Mesenchymal stem cell (in vitro differentiated cells and primary cell): ENCODE measurements around the gene IGFBP5.

Experiments used
- DNase-seq: peaks from one replicate; pipeline ENCODE4 v3.0.0-alpha.2; 2013
- H2AFZ ChIP-seq: one replicate; pipeline ENCODE4 v1.6.1; 2013; ENCODE audit warnings: low read depth, mild to moderate bottlenecking, control low read depth, inconsistent platforms, low read length, moderate library complexity
- H2AK5ac ChIP-seq: 2 replicates; pipeline ENCODE4 v1.6.1; 2013; ENCODE audit warnings: low read length, moderate library complexity, mild to moderate bottlenecking, inconsistent platforms; ENCODE audit not compliant: severe bottlenecking
- H2BK120ac ChIP-seq: one replicate; pipeline ENCODE4 v1.6.1; 2013; ENCODE audit warnings: low read depth, mild to moderate bottlenecking, inconsistent platforms, low read length, moderate library complexity
- H2BK12ac ChIP-seq, 2 experiments: one replicate each; pipeline ENCODE4 v1.6.1; 2013; ENCODE audit warnings: inconsistent platforms in 2 of 2, low read length in 2 of 2, mild to moderate bottlenecking in 2 of 2, moderate library complexity in 2 of 2, control low read depth in 1 of 2
- H2BK15ac ChIP-seq: one replicate; pipeline ENCODE4 v1.6.1; 2013; ENCODE audit warnings: mild to moderate bottlenecking, low read depth, inconsistent platforms; ENCODE audit not compliant: poor library complexity, severe bottlenecking
- H2BK5ac ChIP-seq: 2 replicates; pipeline ENCODE4 v1.6.1; 2013; ENCODE audit warnings: low read depth, mild to moderate bottlenecking, low read length, control low read depth, inconsistent platforms; ENCODE audit not compliant: poor library complexity, severe bottlenecking
- H3K14ac ChIP-seq, 2 experiments: one replicate each; pipeline ENCODE4 v1.6.1; 2013; ENCODE audit warnings: inconsistent platforms in 2 of 2, low read length in 2 of 2, control low read depth in 1 of 2, mild to moderate bottlenecking in 1 of 2, moderate library complexity in 1 of 2
- H3K18ac ChIP-seq, 2 experiments: one replicate each; pipeline ENCODE4 v1.6.1; 2013; ENCODE audit warnings: inconsistent platforms in 2 of 2, low read length in 2 of 2, control low read depth in 1 of 2, low read depth in 1 of 2, mild to moderate bottlenecking in 1 of 2
- H3K23ac ChIP-seq, 2 experiments: one replicate each; pipeline ENCODE4 v1.6.1; 2013; ENCODE audit warnings: inconsistent platforms in 2 of 2, low read length in 2 of 2, mild to moderate bottlenecking in 2 of 2, moderate library complexity in 2 of 2, control low read depth in 1 of 2
- H3K27ac ChIP-seq: 2 replicates; pipeline ENCODE4 v1.5.1; 2013; ENCODE audit warnings: mild to moderate bottlenecking, moderate library complexity, low read length, control low read depth, inconsistent platforms; ENCODE audit not compliant: poor library complexity, severe bottlenecking
- H3K27me3 ChIP-seq, 2 experiments: 2 replicates each; pipeline versions ENCODE4 v1.6.1 to v1.7.0; 2013; ENCODE audit warnings: low read length in 2 of 2, mild to moderate bottlenecking in 2 of 2, moderate library complexity in 2 of 2, control low read depth in 1 of 2, inconsistent platforms in 1 of 2; ENCODE audit not compliant: control insufficient read depth in 1 of 2, insufficient read depth in 1 of 2
- H3K36me3 ChIP-seq, 2 experiments: 2 replicates each; pipeline versions ENCODE4 v1.6.1 to v1.7.0; 2013; ENCODE audit warnings: low read length in 2 of 2, control low read depth in 1 of 2, inconsistent platforms in 1 of 2, low read depth in 1 of 2, mild to moderate bottlenecking in 1 of 2; ENCODE audit not compliant: insufficient read depth in 2 of 2, control insufficient read depth in 1 of 2
- H3K4ac ChIP-seq, 2 experiments: one replicate each; pipeline ENCODE4 v1.6.1; 2013; ENCODE audit warnings: inconsistent platforms in 2 of 2, low read length in 2 of 2, mild to moderate bottlenecking in 2 of 2, moderate library complexity in 2 of 2, control low read depth in 1 of 2, low read depth in 1 of 2
- H3K4me1 ChIP-seq: 2 replicates; pipeline ENCODE4 v1.6.1; 2013; ENCODE audit warnings: low read depth, low read length, control low read depth; ENCODE audit not compliant: control insufficient read depth, insufficient read depth
- H3K4me2 ChIP-seq: 2 replicates; pipeline ENCODE4 v1.6.1; 2013; ENCODE audit warnings: low read length, mild to moderate bottlenecking, inconsistent platforms; ENCODE audit not compliant: poor library complexity, severe bottlenecking
- H3K4me3 ChIP-seq, 2 experiments: 2 replicates each; pipeline versions ENCODE4 v1.5.1 to v1.7.0; 2013; ENCODE audit warnings: low read length in 2 of 2, mild to moderate bottlenecking in 2 of 2, control low read depth in 1 of 2, low read depth in 1 of 2; ENCODE audit not compliant: insufficient read depth in 1 of 2
- H3K79me1 ChIP-seq: replicated peaks from 2 replicates; pipeline ENCODE4 v1.6.1; 2013; ENCODE audit warnings: mild to moderate bottlenecking, control low read depth, low read length, inconsistent platforms; ENCODE audit not compliant: poor library complexity, severe bottlenecking
- H3K9ac ChIP-seq: 2 replicates; pipeline ENCODE4 v1.7.0; 2013; ENCODE audit warnings: mild to moderate bottlenecking, low read length, moderate library complexity
- H3K9me3 ChIP-seq: 2 replicates; pipeline ENCODE4 v1.7.0; 2013; ENCODE audit warnings: mild to moderate bottlenecking, low read length; ENCODE audit not compliant: control insufficient read depth
- H4K8ac ChIP-seq: one replicate; pipeline ENCODE4 v1.6.1; 2013; ENCODE audit warnings: inconsistent platforms, mild to moderate bottlenecking, low read length, moderate library complexity
- H4K91ac ChIP-seq: one replicate; pipeline ENCODE4 v1.6.1; 2013; ENCODE audit warnings: mild to moderate bottlenecking, low read length, inconsistent platforms
- WGBS: methylation state at CpG from one replicate; pipeline ENCODE4 v1.1.7; 2013; ENCODE audit warnings: mixed read lengths; 5-methylcytosine and 5-hydroxymethylcytosine counted together

IGFBP5 gene

DNA sequence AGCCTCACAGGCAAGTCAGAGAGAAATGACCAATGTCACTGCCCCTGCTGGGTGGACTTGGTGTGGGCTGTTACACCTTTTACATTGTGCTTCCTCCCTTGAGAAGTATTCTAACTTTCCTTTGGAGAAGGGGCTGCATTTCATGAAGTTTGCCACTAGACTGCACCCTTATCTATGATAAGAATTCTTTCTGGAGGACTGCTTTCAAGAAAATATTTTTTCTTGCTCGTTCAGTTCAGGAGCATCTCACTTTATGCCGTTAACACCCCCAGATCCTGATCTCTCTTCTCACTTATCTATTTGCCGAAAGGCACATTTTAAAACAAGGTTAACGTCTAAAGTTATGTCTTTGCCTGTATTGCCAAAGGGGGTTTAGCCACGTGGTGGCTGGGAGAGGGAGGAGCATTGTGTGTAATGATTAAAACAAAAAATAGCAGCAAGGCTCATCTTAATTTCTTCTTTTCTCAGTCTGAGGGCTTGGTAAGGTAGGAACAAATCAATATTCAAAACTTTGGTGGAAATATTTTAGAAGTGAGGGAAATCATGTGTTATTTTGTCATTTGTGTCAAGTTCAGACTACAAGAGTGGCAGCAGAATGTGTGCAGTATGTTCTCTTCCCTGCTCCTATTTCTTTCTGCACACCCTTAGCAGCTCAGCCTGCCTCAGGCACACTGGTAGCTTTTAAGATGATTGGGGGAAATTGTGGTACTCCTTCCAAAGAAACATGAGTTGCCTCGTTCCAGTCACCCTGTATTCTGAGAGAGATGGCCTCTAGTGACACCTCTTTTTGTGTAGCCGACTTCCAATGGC is 1.6 kb upstream of the IGFBP5 start:
- Histone ChIP-seq H3K4me2 (no peak overlapping the region), H2BK15ac (no peak overlapping the region), H3K27me3 (no peaks in the 10 kb centered on the region), H4K91ac (no peak overlapping the region), H3K9ac (peak overlapping the region; percentile 76), H2BK120ac (peak overlapping the region; percentile 45), H2AFZ (no peak overlapping the region), H2BK12ac (peak overlapping the region; percentile 88 to 92), H3K23ac (no peak overlapping the region), H3K27ac (no peak overlapping the region), H3K9me3 (no peaks in the 10 kb centered on the region), H3K4me3 (peak overlapping the region in 1 of 2 experiments; percentile 50), H4K8ac (no peak overlapping the region), H3K4me1 (peaks cover 22% of the 10 kb centered on the region), H2AK5ac (peak overlapping the region; percentile 3), H3K14ac (no peak overlapping the region), H3K36me3 (no peaks in the 10 kb centered on the region), H3K4ac (peak overlapping the region in 1 of 2 experiments; percentile 86), H3K18ac (peak overlapping the region in 1 of 2 experiments; percentile 58), H2BK5ac (no peak overlapping the region), H3K79me1 (no peaks in the 10 kb centered on the region)
- WGBS = 64% methylated on average over 6 of the region's 7 CpGs
- peak; percentile 73 for DNase-seq

DNA sequence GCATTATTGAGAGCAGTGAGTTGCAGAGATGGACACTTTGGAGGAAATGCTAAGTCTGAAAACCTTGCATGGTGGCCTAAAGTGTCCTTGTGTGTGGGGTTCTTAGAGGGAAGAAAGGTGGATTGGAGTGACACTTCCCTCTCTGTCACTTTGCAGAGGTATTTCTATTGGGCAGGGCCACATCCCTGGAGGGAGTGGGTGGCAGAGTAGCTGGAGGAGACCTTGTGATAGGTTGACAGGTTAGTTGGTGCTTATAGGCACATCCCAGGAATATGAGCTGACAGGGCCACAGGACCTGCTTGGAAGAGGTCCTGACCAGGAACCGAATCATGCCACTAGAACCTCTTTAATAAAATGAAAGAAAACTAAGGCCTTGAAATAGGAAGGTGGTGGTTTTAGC is 972 bp upstream of the IGFBP5 start:
- H3K36me3 ChIP-seq = no peaks in the 10 kb centered on the region

DNA sequence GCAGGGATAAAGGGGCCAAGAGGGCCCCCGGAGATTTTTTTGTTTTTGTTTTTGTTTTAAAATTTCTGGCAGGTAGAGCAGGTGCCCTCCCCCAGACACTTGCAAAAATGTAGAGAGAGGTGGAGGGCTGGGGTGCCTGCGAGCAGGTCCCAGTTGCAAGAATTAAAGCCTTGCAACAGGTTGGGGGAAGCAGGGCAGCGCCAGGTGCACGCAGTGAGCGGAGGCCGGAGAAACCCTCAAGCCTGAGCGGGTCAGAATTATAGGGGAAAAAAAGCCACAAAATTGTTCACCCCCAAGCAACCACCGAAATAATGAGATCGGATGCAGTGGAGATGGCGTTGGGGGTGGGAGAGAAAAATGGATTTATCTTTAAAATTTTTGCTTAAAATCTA is 527 bp downstream of the IGFBP5 start:
- Histone ChIP-seq H3K36me3 (peaks cover 0 to 6% of the 10 kb centered on the region in 2 experiments), H2AK5ac (no peak overlapping the region), H2BK5ac (no peak overlapping the region), H3K4ac (peak overlapping the region in 1 of 2 experiments; percentile 96), H3K9ac (peak overlapping the region; percentile 95), H3K23ac (no peak overlapping the region), H2BK15ac (no peak overlapping the region), H3K27ac (no peak overlapping the region), H3K79me1 (no peaks in the 10 kb centered on the region), H2AFZ (no peak overlapping the region), H4K91ac (no peak overlapping the region), H3K18ac (peak overlapping the region in 1 of 2 experiments; percentile 92), H3K9me3 (no peaks in the 10 kb centered on the region), H3K4me3 (peak overlapping the region; percentile 52 to 91), H4K8ac (no peak overlapping the region), H2BK12ac (no peak overlapping the region), H3K4me2 (peak overlapping the region; percentile 79), H3K27me3 (no peaks in the 10 kb centered on the region), H3K14ac (no peak overlapping the region), H3K4me1 (peaks cover 27% of the 10 kb centered on the region), H2BK120ac (no peak overlapping the region)
- DNase-seq = no peak
- 6% methylated on average over 7 of the region's 10 CpGs for WGBS

More for the DNA sequence above, 972 bp upstream of the IGFBP5 start:
- H4K91ac ChIP-seq = no peak overlapping the region
- peak overlapping the region in 1 of 2 experiments; percentile 50 for H3K4me3 ChIP-seq
- peak overlapping the region; percentile 21 to 86 for H3K4ac ChIP-seq
- no peak overlapping the region for H3K14ac ChIP-seq
- no peak overlapping the region for H3K4me2 ChIP-seq
- H2BK5ac ChIP-seq = no peak overlapping the region
- no peak overlapping the region for H4K8ac ChIP-seq
- H3K27me3 ChIP-seq = no peaks in the 10 kb centered on the region
- peak overlapping the region; percentile 34 to 71 for H3K18ac ChIP-seq
- H3K4me1 ChIP-seq = peaks cover 23% of the 10 kb centered on the region
- H2AK5ac ChIP-seq = peak overlapping the region; percentile 85
- no peaks in the 10 kb centered on the region for H3K79me1 ChIP-seq
- H2BK15ac ChIP-seq = no peak overlapping the region
- H2AFZ ChIP-seq = no peak overlapping the region
- WGBS = no CpG with 5 or more reads among the region's 1 CpG
- peak overlapping the region; percentile 76 for H3K9ac ChIP-seq
- peak overlapping the region; percentile 65 to 92 for H2BK12ac ChIP-seq
- H3K27ac ChIP-seq = no peak overlapping the region
- no peak for DNase-seq
- H3K23ac ChIP-seq = no peak overlapping the region
- H3K9me3 ChIP-seq = no peaks in the 10 kb centered on the region
- H2BK120ac ChIP-seq = peak overlapping the region; percentile 45

DNA sequence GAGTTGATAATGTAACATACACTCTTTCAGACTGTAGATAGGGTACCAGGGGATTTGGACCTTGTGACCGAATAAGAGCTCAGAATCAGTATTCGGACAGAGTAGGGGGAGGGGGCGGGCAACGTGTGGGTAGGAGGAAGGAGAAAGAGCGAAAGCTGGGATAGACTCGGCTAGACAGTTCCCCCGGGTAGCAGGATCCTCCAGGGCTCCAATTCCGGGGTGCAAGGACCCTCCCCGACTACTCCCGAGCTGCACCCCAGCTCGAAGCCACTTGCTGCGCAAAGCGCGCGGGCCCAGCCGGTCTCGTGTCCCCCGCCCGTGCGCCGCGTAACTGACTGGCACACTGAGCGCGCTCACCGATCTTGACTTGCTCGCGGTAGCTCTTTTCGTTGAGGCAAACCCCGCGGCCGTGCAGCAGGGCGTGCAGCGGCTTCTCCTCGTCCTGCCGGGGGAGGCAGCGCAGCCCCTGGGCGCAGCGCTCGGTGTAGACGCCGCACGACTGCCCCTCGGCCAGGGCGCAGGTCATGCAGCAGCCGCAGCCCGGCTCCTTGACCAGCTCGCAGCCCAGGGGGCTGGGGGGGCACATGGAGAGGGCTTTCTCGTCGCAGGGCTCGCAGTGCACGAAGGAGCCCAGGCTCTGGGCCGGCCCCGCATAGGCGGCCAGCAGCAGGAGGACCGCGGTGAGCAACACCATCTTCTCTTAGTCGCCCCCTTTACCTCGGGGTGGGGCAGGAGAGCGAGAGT is 1.1 kb downstream of the IGFBP5 start:
- Histone ChIP-seq H3K23ac (peak overlapping the region in 1 of 2 experiments; percentile 46), H3K27ac (no peak overlapping the region), H3K4me3 (peak overlapping the region; percentile 52 to 91), H3K14ac (peak overlapping the region in 1 of 2 experiments; percentile 76), H2AK5ac (no peak overlapping the region), H2BK15ac (no peak overlapping the region), H3K79me1 (peaks cover 4% of the 10 kb centered on the region), H2BK5ac (no peak overlapping the region), H3K4me2 (peak overlapping the region; percentile 79), H4K91ac (peak overlapping the region; percentile 3), H3K4ac (peak overlapping the region in 1 of 2 experiments; percentile 96), H4K8ac (no peak overlapping the region), H3K4me1 (peaks cover 27% of the 10 kb centered on the region), H3K36me3 (peaks cover 3 to 12% of the 10 kb centered on the region in 2 experiments), H3K9me3 (no peaks in the 10 kb centered on the region), H2AFZ (peak overlapping the region; percentile 15), H3K18ac (peak overlapping the region; percentile 60 to 92), H2BK120ac (no peak overlapping the region), H3K9ac (peak overlapping the region; percentile 95), H2BK12ac (peak overlapping the region in 1 of 2 experiments; percentile 33), H3K27me3 (no peaks in the 10 kb centered on the region)
- DNase-seq = peak; percentile 70
- under 1% methylated on average over 59 of the region's 59 CpGs for WGBS
